KMS-11 (cell line): ENCODE data around the gene RREB1.

Source experiments
- H2AFZ ChIP-seq: fragments of 200-600 bp; sonication (generic); 2 replicates; pipeline ENCODE4 v1.6.1; 2016; ENCODE audit warnings: antibody characterized with exemption, mixed run types, low read depth
- H3K27ac ChIP-seq: fragments of 200-600 bp; sonication (generic); 2 replicates; pipeline ENCODE4 v1.6.1; 2016; ENCODE audit warnings: mild to moderate bottlenecking, mixed run types
- H3K27me3 ChIP-seq: fragments of 200-600 bp; sonication (generic); 2 replicates; pipeline ENCODE4 v1.6.1; 2017; ENCODE audit warnings: mild to moderate bottlenecking, low read depth, mixed run types, moderate library complexity; ENCODE audit not compliant: insufficient read depth
- H3K36me3 ChIP-seq: fragments of 200-600 bp; sonication (generic); 2 replicates; pipeline ENCODE4 v1.6.1; 2017; ENCODE audit warnings: mild to moderate bottlenecking, mixed run types; ENCODE audit not compliant: insufficient read depth
- H3K4me1 ChIP-seq: fragments of 200-600 bp; sonication (generic); 2 replicates; pipeline ENCODE4 v1.6.1; 2016; ENCODE audit warnings: mild to moderate bottlenecking, low read depth, mixed run types; ENCODE audit not compliant: poor library complexity, severe bottlenecking
- H3K4me2 ChIP-seq: fragments of 200-600 bp; sonication (generic); 2 replicates; pipeline ENCODE4 v1.7.0; 2016; ENCODE audit warnings: mild to moderate bottlenecking, mixed run types
- H3K4me3 ChIP-seq: fragments of 200-600 bp; sonication (generic); IDR thresholded peaks from 2 replicates; pipeline ENCODE4 v1.6.1; 2017; ENCODE audit warnings: low read depth, low read length, mixed read lengths; ENCODE audit not compliant: insufficient read depth
- H3K79me2 ChIP-seq: fragments of 200-600 bp; sonication (generic); 2 replicates; pipeline ENCODE4 v1.6.1; 2016; ENCODE audit warnings: low read depth, mixed run types; ENCODE audit not compliant: insufficient read depth
- H3K9ac ChIP-seq: fragments of 200-600 bp; sonication (generic); 2 replicates; pipeline ENCODE4 v1.6.1; 2016; ENCODE audit warnings: mild to moderate bottlenecking, mixed run types
- H4K20me1 ChIP-seq: fragments of 200-600 bp; sonication (generic); 2 replicates; pipeline ENCODE4 v1.6.1; 2016; ENCODE audit warnings: mild to moderate bottlenecking, mixed run types; ENCODE audit not compliant: insufficient read depth
- CTCF ChIP-seq: fragments of 200-600 bp; sonication (generic); conservative IDR thresholded peaks from 2 replicates; pipeline ENCODE4 v1.6.1; 2017; ENCODE audit warnings: low read depth, mild to moderate bottlenecking, antibody characterized with exemption, low read length, moderate library complexity, mixed read lengths

Gene RREB1

DNA sequence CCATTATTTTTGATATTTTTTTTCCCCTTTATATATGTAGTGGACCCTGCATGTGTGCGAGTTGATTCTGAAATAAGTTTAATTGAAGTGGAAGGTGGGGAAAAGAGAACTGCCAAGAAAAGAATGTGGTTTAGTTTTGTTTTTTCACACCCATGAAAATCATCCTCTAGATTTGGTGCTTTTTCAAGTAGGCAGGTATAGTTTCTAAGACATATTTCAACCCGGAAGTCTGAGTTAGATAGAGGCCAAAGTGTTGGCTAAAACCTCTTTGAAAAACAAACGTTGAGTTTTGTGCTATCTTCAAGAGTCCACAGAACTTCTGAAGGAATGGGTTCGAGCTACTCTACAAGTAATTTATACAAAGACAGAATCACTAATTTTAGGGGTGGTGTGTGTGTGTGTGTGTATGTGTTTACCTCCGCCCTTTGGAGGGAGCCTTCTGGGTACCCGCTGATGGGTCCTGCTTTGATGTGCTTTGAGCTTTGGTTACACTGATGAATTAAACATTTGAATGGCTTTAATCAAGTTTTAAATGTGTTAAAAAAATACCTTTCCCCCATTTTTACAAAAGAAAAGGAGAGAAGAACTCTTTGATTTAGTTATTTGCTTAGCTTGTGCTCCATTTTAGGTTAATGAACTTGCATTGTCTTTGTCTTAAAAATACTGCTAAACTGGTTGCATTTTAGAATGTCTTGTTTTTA, 2.5 kb downstream of the RREB1 start:
- Histone ChIP-seq H3K4me1 (peaks cover 29% of the 10 kb centered on the region), H3K79me2 (peaks cover 59% of the 10 kb centered on the region), H3K9ac (no peak overlapping the region), H3K4me3 (no peak overlapping the region), H3K27me3 (no peaks in the 10 kb centered on the region), H4K20me1 (0 out of 2 replicates have a peak, but pooled peaks cover 5% of the 10 kb centered on the region), H2AFZ (no peak overlapping the region), H3K36me3 (no peaks in the 10 kb centered on the region), H3K4me2 (peak overlapping the region; percentile 85), H3K27ac (no peak overlapping the region)
- no peak for TF ChIP-seq CTCF

GRCh38 chr6:7111095-7111690, 3.4 kb downstream of the RREB1 start:
- no peaks in the 10 kb centered on the region for H3K36me3 ChIP-seq
- peaks cover 19% of the 10 kb centered on the region for H3K4me1 ChIP-seq
- H3K4me3 ChIP-seq: no peak overlapping the region
- H3K4me2 ChIP-seq: no peak overlapping the region
- no peak overlapping the region for H3K9ac ChIP-seq
- no peak overlapping the region for H3K27ac ChIP-seq
- H3K27me3 ChIP-seq: no peaks in the 10 kb centered on the region
- 0 out of 2 replicates have a peak, but pooled peaks cover 5% of the 10 kb centered on the region for H4K20me1 ChIP-seq
- peaks cover 63% of the 10 kb centered on the region for H3K79me2 ChIP-seq
- H2AFZ ChIP-seq: no peak overlapping the region
- no peak for TF ChIP-seq CTCF

GRCh38 chr6:7112171-7112570, 4.4 kb downstream of the RREB1 start:
- H3K4me3 ChIP-seq: no peak overlapping the region
- no peak for TF ChIP-seq CTCF
- 0 out of 2 replicates have a peak, but pooled peaks cover 5% of the 10 kb centered on the region for H4K20me1 ChIP-seq
- H3K4me2 ChIP-seq: no peak overlapping the region
- H3K9ac ChIP-seq: no peak overlapping the region
- no peaks in the 10 kb centered on the region for H3K27me3 ChIP-seq
- H2AFZ ChIP-seq: no peak overlapping the region
- no peak overlapping the region for H3K27ac ChIP-seq
- no peaks in the 10 kb centered on the region for H3K36me3 ChIP-seq
- H3K4me1 ChIP-seq: peaks cover 13% of the 10 kb centered on the region
- H3K79me2 ChIP-seq: peaks cover 71% of the 10 kb centered on the region

DNA sequence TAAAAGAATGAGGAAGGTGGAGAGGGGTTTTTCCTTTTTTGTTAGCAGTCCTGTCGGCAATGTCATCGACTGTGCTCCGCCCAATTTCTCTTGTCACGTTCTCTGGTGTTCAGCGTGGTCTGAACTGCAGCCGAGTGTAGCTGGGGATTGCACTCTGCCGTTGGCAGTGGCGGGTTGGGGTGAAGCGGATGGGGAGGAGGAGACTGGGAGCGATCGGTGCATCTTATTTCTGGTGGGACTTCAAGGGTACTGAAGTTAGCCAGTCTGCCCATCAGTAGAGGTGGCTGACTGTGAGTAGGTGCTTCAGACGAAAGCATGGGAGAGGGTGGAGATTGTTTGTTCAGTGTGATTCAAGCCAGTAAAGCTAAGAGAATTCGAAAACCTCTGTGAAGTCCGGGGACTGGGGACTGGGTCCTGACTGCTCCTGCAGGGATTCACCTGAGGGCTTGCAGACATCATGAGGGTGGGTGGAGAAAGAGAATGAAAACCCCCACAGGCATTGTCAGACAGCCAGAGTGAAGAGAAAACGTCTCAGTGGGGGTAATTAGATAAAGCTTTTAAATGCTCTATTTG, 5.1 kb downstream of the RREB1 start:
- Histone ChIP-seq H3K27ac (no peak overlapping the region), H3K4me3 (no peak overlapping the region), H4K20me1 (0 out of 2 replicates have a peak, but pooled peaks cover 5% of the 10 kb centered on the region)

More for the DNA sequence above, 5.1 kb downstream of the RREB1 start:
- Histone ChIP-seq H3K4me2 (no peak overlapping the region), H3K9ac (no peak overlapping the region), H3K4me1 (peaks cover 13% of the 10 kb centered on the region), H3K79me2 (peaks cover 76% of the 10 kb centered on the region), H3K36me3 (no peaks in the 10 kb centered on the region), H2AFZ (no peak overlapping the region), H3K27me3 (no peaks in the 10 kb centered on the region)
- no peak for TF ChIP-seq CTCF
